GM18505 (cell line): ENCODE results near the gene CHCHD3.

Source experiments
- ATAC-seq: cut with Tn5 transposase; IDR thresholded peaks from one replicate; pipeline ENCODE4 v1.9.1; 2021; ENCODE audit not compliant: unreplicated experiment
- POLR2A ChIP-seq: IDR thresholded peaks from 4 replicates; pipeline ENCODE4 v1.6.1; 2011; ENCODE audit warnings: borderline replicate concordance; ENCODE audit not compliant: insufficient read depth, insufficient read length; ENCODE audit errors: extremely low read depth

Gene CHCHD3

GRCh38 chr7:132869166-132869861 lies 212.6 kb downstream of the CHCHD3 start:
- no peak for ATAC-seq
- TF ChIP-seq POLR2A, result no peak

- no peak for ATAC-seq
- TF ChIP-seq POLR2A, result no peak
Observed at GRCh38 chr7:132866551-132866950, 215.3 kb downstream of the CHCHD3 start.

- TF ChIP-seq POLR2A, result no peak
Observed at GRCh38 chr7:132866144-132866531, 215.8 kb downstream of the CHCHD3 start.

GRCh38 chr7:132865366-132866143 lies 216.3 kb downstream of the CHCHD3 start:
- TF ChIP-seq POLR2A, result no peak
- no peak for ATAC-seq

More at GRCh38 chr7:132866144-132866531, 215.8 kb downstream of the CHCHD3 start:
- ATAC-seq, result no peak

- ATAC-seq, result no peak
- TF ChIP-seq POLR2A, result no peak
Observed at GRCh38 chr7:132861940-132862554, 219.8 kb downstream of the CHCHD3 start.

GRCh38 chr7:132861424-132861823 lies 220.5 kb downstream of the CHCHD3 start:
- ATAC-seq, result no peak
- no peak for TF ChIP-seq POLR2A

- no peak for TF ChIP-seq POLR2A
- no peak for ATAC-seq
Observed at GRCh38 chr7:132859199-132859598, 222.7 kb downstream of the CHCHD3 start.

GRCh38 chr7:132858760-132859159 lies 223.1 kb downstream of the CHCHD3 start:
- no peak for ATAC-seq
- TF ChIP-seq POLR2A, result no peak

GRCh38 chr7:132858251-132858650 lies 223.6 kb downstream of the CHCHD3 start:
- TF ChIP-seq POLR2A, result no peak
- ATAC-seq, result no peak

- no peak for ATAC-seq
- no peak for TF ChIP-seq POLR2A
Observed at GRCh38 chr7:132857703-132858102, 224.2 kb downstream of the CHCHD3 start.

- TF ChIP-seq POLR2A, result no peak
Observed at GRCh38 chr7:132857031-132857430, 224.9 kb downstream of the CHCHD3 start.

GRCh38 chr7:132856416-132856815 lies 225.5 kb downstream of the CHCHD3 start:
- TF ChIP-seq POLR2A, result no peak
- no peak for ATAC-seq

More at GRCh38 chr7:132857031-132857430, 224.9 kb downstream of the CHCHD3 start:
- no peak for ATAC-seq

- no peak for ATAC-seq
- no peak for TF ChIP-seq POLR2A
Observed at GRCh38 chr7:132855901-132856300, 226.0 kb downstream of the CHCHD3 start.
